Esophagus mucosa (tissue), 1 donor: ENCODE results near the gene ZIC2. TPM values are rescaled to one million over a fixed set of nuclear protein-coding genes. Genes with fewer than 3 reads are reported as not detected.

Experiments used
- ATAC-seq: fragments of 200-7000 bp; cut with Tn5 transposase; one replicate; pipeline ENCODE4 v1.9.1; 2020
- total RNA-seq: library from RNA; stranded (reverse); gene quantifications from one replicate; pipeline ENCODE4 v1.2.4, GENCODE V29; 2023
- donor health status: DM: yes; HTN: yes; CAD: no.

The ZIC2 gene
- total RNA-seq, 1 donor from 2014 or later, result 0.04 TPM

- ATAC-seq, result no peak
Observed at GRCh38 chr13:99986741-99987140, 5.2 kb downstream of the ZIC2 start.

- ATAC-seq, result no peak
Observed at GRCh38 chr13:99987154-99988019, 5.8 kb downstream of the ZIC2 start.

- ATAC-seq, result no peak
Observed at GRCh38 chr13:99988529-99989275, 7.1 kb downstream of the ZIC2 start.

- ATAC-seq, result peak; percentile 17
Observed at GRCh38 chr13:99989276-99990125, 7.9 kb downstream of the ZIC2 start.

- peak; percentile 28 for ATAC-seq
Observed at GRCh38 chr13:99990126-99990977, 8.8 kb downstream of the ZIC2 start.

- no peak for ATAC-seq
Observed at GRCh38 chr13:99991013-99991827, 9.6 kb downstream of the ZIC2 start.

- ATAC-seq, result no peak
Observed at GRCh38 chr13:99991828-99992775, 10.5 kb downstream of the ZIC2 start.

- ATAC-seq, result no peak
Observed at GRCh38 chr13:99992949-99993351, 11.4 kb downstream of the ZIC2 start.

- ATAC-seq, result no peak
Observed at GRCh38 chr13:99993660-99994637, 12.4 kb downstream of the ZIC2 start.

- no peak for ATAC-seq
Observed at GRCh38 chr13:99994638-99995020, 13.0 kb downstream of the ZIC2 start.

GRCh38 chr13:99995104-99995588, 13.6 kb downstream of the ZIC2 start:
- no peak for ATAC-seq

GRCh38 chr13:99995589-99996380, 14.2 kb downstream of the ZIC2 start:
- no peak for ATAC-seq

- ATAC-seq, result no peak
Observed at GRCh38 chr13:99996381-99996973, 14.9 kb downstream of the ZIC2 start.

- ATAC-seq, result peak; percentile 22
Observed at GRCh38 chr13:99997702-99998214, 16.2 kb downstream of the ZIC2 start.

GRCh38 chr13:99998261-99998660, 16.7 kb downstream of the ZIC2 start:
- ATAC-seq, result no peak

- no peak for ATAC-seq
Observed at GRCh38 chr13:100014621-100015020, 33.0 kb downstream of the ZIC2 start.
